ELR (cell line): ENCODE results near the gene UNC5C.
A peak's percentile ranks its signal among the peaks of the same experiment; 100 is the strongest.

Experiments
- DNase-seq: peaks from one replicate; pipeline ENCODE4 v3.0.0-alpha.2; 2015; ENCODE audit warnings: low read depth

Gene UNC5C

GRCh38 chr4:95548738-95549245 is at the start of gene UNC5C:
Gene UNC5C, minus strand, starts transcription at chr4:95548973.
- DNase-seq = no peak

GRCh38 chr4:95596676-95597075 is 47.9 kb upstream of the UNC5C start:
- DNase-seq = no peak

- DNase-seq = no peak
These were observed 45.9 kb upstream of the UNC5C start for GRCh38 chr4:95594629-95595028.

- DNase-seq = no peak
These were observed 45.2 kb upstream of the UNC5C start for GRCh38 chr4:95594013-95594412.

- no peak for DNase-seq
These were observed 42.5 kb upstream of the UNC5C start for GRCh38 chr4:95591278-95591677.

GRCh38 chr4:95590615-95591014 is 41.8 kb upstream of the UNC5C start:
- no peak for DNase-seq

- peak; percentile 4 for DNase-seq
These were observed 36.4 kb upstream of the UNC5C start for GRCh38 chr4:95585016-95585695.

- no peak for DNase-seq
These were observed 31.5 kb upstream of the UNC5C start for GRCh38 chr4:95580226-95580625.

- no peak for DNase-seq
These were observed 23.7 kb upstream of the UNC5C start for GRCh38 chr4:95572304-95572991.

GRCh38 chr4:95571577-95571976 is 22.8 kb upstream of the UNC5C start:
- no peak for DNase-seq

GRCh38 chr4:95563638-95564337 is 15.0 kb upstream of the UNC5C start:
- no peak for DNase-seq

- DNase-seq = no peak
These were observed 12.0 kb upstream of the UNC5C start for GRCh38 chr4:95560774-95561173.

GRCh38 chr4:95556207-95556859 is 7.6 kb upstream of the UNC5C start:
- no peak for DNase-seq

- DNase-seq = no peak
These were observed 4.3 kb upstream of the UNC5C start for GRCh38 chr4:95552942-95553550.

GRCh38 chr4:95551653-95552052 is 2.9 kb upstream of the UNC5C start:
- no peak for DNase-seq

- DNase-seq = no peak
These were observed 1.6 kb upstream of the UNC5C start for GRCh38 chr4:95550115-95550987.

- no peak for DNase-seq
These were observed 707 bp upstream of the UNC5C start for GRCh38 chr4:95549246-95550114.

GRCh38 chr4:95547715-95548471 is 880 bp downstream of the UNC5C start:
- DNase-seq = no peak
